ENCODE data around the gene MBD5. TPM values are rescaled to one million over a fixed set of nuclear protein-coding genes. Genes with fewer than 3 reads are reported as not detected.

Gene MBD5
- total RNA-seq, 1 donor from 2014 or later: 52.8 TPM

- DNase-seq (ENCODE audit: low spot score): no peak
Measured at GRCh38 chr2:148022882-148023281, 2.0 kb downstream of the MBD5 start.

DNA sequence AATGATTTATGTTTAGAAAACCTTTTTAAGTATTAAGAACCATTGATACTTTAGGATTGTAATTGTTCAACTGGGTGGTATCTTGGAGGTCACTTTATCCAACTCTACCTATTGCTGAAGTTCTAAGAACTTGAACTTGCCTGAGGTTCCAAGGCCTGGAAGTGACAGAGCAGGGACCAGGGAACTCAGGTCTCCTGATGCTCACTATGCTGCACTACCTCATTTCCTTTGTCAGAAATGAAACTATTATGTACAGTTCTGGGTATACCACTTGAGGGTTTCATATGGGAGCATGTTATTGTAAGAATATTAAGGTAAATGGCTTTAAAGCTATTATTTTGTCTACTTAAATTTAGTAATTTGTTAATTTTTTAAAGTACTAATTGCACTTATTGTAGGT is 3.0 kb downstream of the MBD5 start:
- DNase-seq (ENCODE audit: low spot score): no peak

DNA sequence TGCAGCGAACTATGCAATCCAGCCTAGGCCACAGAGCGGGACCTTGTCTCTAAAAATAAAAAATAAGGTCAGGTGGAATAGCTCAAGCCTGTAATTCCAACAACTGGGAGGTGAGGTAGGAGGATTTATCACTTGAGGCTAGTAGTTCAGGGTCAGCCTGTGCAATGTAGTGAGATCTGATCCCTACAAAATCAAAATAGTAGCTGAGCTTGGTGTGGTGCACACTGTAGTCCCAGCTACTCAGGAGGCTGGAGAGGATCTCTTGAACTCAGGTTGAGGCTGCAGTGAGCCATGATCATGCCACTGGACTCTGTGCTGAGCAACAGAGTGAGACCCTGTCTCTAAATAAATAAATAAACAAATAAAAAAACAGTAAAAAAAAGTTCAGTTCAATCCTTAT is 5.7 kb downstream of the MBD5 start:
- DNase-seq (ENCODE audit: low spot score): no peak

DNA sequence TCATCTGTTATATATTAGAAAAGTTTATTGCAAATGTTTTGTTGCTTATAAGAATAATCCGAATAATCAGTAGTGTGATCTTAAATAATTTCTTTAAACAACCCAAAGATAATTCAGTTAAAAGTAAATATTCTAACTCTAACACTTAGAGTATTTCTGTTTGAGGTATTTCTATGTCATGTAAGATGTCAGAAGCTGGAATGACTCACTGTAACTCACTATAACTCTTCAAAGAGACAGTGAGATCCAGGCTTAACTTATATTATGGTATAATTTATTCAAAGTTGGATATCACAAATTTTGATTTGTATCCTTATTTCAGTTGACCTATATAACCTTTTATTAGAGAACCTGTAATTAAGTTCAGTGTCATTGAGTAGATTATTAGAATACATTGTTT is 6.9 kb downstream of the MBD5 start:
- no peak for DNase-seq (ENCODE audit: low spot score)

DNA sequence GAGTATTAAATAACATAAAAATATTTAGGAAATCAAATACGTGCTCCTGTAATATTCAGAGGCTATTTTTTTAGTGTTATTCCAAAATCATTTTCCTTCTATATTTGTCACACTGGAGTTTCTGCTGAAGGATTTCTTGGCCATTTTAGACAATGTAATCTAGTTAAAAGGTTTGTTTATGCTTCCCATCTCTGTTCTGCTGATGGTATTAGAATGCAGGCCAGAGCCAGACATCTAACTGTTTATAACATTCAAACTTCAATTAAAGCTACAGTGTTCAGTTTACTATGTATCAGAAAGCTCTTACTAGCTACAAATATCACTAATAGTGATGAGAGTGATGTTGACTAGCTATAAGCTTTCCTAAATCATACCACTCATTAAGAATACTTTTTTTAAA is 7.9 kb downstream of the MBD5 start:
- DNase-seq (ENCODE audit: low spot score): no peak

GRCh38 chr2:148031152-148031551 is 10.3 kb downstream of the MBD5 start:
- no peak for DNase-seq (ENCODE audit: low spot score)

- DNase-seq (ENCODE audit: low spot score): no peak
Measured at GRCh38 chr2:148032215-148032614, 11.3 kb downstream of the MBD5 start.

DNA sequence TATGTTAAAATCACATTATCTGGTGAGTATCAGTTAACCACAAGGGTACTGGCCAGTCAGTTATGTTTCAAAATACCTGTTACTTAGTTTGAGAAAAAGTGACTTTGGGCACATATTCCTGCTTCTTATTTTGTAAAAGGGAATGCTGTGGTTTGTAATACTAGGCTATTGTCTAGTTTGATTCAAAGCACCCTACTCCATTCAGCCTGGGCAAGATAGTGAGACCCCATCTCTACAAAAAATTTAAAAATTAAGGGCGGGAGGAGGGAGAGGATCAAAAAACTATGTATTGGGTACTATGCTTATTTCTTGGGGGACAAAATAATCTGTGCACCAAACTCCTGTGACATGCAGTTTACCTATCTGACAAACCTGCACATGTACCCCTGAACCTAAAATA is 18.9 kb downstream of the MBD5 start:
- DNase-seq (ENCODE audit: low spot score): no peak

DNA sequence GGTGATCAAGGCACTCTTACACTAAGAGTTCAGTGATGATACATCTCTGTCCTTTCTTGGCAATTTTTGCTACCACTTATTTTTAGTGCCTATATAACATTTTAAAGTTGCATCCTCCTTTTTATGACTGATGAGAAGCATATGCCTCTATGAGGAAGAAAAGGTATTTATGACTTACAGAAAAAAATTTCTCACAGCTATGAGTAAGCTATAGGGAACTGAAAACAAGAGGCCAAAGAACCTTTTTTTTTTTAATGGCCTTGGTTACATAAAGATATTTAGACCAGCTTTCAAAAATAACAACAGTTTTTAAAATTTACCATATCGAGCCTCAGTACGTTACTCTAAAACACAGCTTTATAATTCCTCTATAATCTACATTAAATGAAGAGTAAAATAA is 21.3 kb downstream of the MBD5 start:
- DNase-seq (ENCODE audit: low spot score): no peak

GRCh38 chr2:148044322-148044721 is 23.4 kb downstream of the MBD5 start:
- no peak for DNase-seq (ENCODE audit: low spot score)

- DNase-seq (ENCODE audit: low spot score): no peak
Measured at GRCh38 chr2:148046802-148047201, 25.9 kb downstream of the MBD5 start.

DNA sequence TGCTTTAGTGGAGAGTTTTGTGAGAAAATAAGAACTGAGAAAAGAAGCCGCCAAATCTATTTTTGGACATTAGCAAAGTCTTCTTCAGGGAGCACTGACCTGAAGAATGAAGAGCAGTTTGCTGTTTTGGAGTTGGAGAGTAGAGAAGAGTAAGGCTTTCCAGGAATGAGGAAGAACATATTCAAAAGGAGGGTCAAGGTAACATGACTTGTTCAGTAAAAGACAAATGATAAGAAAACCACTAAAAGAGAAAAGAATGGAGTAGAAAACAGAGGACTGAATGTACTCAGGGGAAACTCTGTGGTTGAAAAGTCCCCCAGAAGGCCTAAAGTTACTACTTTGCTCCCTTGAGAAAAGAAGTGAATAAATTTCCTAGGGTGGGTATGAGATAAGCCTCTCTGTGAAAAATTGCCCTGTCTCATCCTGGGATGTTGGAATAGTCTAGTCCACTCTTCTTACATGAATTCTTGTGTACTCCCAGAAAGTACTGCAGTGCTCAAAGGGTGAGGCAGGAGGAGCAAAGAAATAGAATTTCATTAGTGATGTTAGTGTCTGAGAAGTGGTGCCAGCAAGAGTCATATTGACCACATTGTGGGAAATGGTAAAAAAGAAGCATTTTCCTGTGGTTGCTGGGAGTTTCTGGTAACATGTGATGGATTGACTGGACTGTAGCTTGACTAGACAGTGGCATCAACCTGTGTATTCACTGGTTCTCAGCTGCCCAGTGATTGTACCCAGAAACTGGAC is 27.8 kb downstream of the MBD5 start:
- DNase-seq (ENCODE audit: low spot score): no peak

DNA sequence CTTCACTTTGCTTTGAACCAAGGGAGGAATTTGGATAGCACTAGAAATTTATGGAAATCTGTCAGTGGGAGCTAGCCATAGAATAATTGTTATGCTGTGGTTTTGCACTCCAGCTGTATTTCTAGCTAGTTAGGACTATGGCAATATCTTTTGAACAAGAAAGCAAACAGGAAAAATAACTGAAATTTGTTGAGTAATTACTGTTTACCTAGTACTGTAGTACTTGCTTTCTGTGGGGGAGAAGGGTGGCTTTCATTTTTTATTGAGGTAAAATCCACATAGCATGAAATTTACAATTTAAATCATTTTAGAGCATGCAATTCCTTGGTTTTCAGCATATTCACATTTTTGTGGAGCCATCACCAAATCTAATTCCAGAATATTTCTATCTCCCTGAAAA is 28.4 kb downstream of the MBD5 start:
- DNase-seq (ENCODE audit: low spot score): no peak

DNA sequence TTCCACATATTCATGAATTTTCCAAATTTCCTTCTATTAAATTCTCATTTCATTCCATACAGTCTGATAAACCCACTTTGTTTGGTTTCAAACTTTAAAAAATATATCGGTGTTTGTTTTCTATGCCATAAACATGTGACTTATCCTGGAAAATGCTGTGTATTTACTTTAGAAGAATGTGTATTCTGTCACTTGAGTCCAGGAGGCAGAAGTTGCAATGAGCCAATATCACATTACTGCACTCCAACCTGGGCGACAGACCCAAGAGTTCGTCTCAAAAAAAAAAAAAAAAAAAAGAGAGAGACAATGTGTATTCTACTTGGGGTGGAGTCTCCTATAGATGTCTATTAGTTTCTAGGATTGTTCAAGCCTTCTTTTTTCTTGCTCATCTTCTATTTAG is 31.8 kb downstream of the MBD5 start:
- DNase-seq (ENCODE audit: low spot score): no peak

DNA sequence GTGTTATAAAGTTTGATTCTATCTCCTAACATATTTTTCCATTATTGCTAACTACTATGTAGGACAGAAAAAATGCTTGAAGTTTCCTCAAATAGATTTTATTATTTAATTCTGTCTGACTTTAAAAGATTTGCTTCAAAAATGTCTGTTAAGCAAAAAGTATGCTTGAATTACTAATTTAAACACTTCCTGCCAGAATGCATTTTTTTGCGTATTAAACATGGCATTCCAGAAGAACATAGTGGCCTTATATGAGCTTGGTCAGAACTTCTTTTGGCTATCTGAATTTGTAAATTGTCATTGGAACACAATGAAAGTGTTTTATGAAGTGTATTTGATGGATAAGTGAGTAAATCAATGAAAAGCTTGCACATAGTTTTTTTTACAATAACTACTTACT is 37.8 kb downstream of the MBD5 start:
- DNase-seq (ENCODE audit: low spot score): no peak

- peak; percentile 16 for DNase-seq (ENCODE audit: low spot score)
Measured at GRCh38 chr2:148063633-148064032, 42.7 kb downstream of the MBD5 start.

DNA sequence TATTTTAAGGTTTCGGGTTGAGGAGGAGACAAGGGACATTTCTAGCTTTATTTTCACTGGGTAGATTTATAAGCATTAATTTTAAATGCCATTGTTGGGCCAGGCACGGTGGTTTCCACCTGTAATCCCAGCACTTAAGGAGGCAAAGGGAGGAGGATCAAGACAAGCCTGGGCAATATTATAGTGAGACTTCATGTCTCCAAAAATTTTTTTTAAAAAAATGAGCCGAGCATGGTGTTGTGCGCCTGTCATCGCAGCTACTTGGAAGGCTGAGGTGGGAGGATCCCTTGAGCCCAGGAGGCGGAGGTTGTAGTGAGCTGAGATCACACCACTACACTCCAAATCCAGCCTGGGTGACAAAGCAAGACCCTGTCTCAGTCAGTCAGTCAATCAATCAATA is 45.0 kb downstream of the MBD5 start:
- no peak for DNase-seq (ENCODE audit: low spot score)

- DNase-seq (ENCODE audit: low spot score): no peak
Measured at GRCh38 chr2:148067801-148068200, 46.9 kb downstream of the MBD5 start.

GRCh38 chr2:148071351-148071750 is 50.5 kb downstream of the MBD5 start:
- DNase-seq (ENCODE audit: low spot score): no peak

DNA sequence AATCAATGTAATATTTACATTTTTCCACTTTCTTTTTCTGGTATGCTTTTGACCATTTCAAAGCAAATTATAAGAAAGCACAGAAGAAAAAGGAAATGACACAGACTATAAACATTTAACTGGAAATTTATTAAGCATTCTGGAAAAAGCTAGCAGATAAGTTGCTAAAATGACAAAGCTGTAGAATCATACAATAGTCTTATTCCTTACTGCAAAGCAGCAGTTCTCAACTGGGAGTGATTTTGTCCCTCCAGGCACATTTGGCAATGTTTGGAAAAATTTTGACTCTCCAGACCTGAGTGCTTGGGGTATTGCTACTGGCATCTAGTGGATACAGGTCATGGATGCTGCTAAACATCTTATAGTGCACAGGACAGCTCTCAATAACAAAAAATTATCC is 75.1 kb downstream of the MBD5 start:
- DNase-seq (ENCODE audit: low spot score): no peak

GRCh38 chr2:148102641-148103040 is 81.8 kb downstream of the MBD5 start:
- DNase-seq (ENCODE audit: low spot score): no peak

GRCh38 chr2:148103946-148104345 is 83.1 kb downstream of the MBD5 start:
- DNase-seq (ENCODE audit: low spot score): no peak

- DNase-seq (ENCODE audit: low spot score): no peak
Measured at GRCh38 chr2:148106331-148106730, 85.4 kb downstream of the MBD5 start.

GRCh38 chr2:148108385-148108784 is 87.5 kb downstream of the MBD5 start:
- no peak for DNase-seq (ENCODE audit: low spot score)
